ENCODE results near the gene TCF20.

TCF20 gene

DNA sequence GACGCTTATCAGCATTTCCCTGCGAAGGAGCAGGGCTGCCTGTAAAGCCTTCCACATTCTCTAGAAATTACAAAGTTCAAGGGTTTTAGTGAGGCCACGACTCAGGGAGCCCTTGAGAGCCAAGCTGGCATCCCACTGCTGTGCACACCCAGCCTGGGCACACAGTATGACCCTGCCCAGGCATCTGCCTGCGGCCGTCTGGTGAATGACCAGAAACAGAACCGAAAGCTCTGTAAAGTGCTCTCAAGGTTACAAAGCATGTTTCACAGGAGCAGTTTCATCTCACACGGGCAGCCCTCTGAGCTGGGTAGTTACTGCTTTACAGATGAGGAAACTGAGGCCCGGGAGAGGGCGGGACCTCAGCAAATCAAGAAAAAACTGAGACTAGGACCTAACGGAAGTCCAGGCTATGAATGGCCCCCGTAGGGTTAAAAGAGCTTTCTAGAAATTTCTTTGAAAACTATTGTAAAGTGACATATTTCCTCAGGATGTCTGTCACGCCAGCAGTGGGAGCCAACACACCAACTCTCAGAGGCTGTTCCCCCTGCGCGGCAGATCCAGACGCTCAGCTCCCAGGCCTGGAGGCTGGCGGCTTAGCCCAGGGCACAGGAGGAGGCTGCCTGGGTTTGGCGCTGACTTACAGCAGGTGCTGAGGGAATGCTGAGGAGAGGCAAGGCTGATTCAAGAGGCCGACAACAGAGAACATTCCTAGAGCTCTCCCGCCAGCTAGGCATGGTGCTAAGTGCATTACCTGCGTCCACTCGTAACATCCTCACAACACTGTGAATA lies 7.7 kb upstream of the TCF20 start (continued):
- no peak for TF ChIP-seq TSHZ2 (CRISPR knock-in tag; IDR thresholded peaks at IDR 0.05)

DNA sequence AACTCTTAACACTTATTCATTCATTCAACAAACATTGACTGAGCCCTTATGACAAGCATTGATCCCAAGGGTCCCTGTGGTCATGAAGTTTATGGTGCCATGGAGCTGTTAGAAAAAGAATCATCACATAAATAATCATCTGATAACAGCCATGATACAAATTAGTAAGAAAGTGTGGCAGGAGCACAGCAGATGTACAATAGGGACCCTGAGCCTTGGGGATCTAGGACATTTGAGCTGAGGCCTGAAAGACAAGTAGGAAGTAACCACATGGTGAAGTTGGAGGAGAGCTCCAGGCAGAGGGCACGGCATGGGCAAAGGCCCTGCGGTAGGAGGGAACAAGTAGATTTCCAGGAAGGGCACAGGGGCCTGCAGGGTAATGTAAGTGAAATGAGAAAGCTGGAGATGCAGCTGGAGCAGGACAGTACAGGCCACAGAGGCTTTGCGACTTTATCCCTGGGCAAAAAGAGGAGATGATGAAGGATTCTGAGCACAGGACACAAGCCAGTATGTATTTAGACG lies 6.8 kb upstream of the TCF20 start:
- no peak for ATAC-seq
- TF ChIP-seq GLIS3 (CRISPR knock-in tag; IDR thresholded peaks at IDR 0.05) (no peak), PPARA (CRISPR knock-in tag; IDR thresholded peaks at IDR 0.05; ENCODE audit: borderline replicate concordance) (no peak), TCF4 (CRISPR knock-in tag; IDR thresholded peaks at IDR 0.05; ENCODE audit: borderline replicate concordance) (no peak), ZC3H10 (CRISPR knock-in tag; IDR thresholded peaks at IDR 0.05) (no peak), TOX (CRISPR knock-in tag; IDR thresholded peaks at IDR 0.05; ENCODE audit: borderline replicate concordance) (no peak)
- TF ChIP-seq, protein P1, sequence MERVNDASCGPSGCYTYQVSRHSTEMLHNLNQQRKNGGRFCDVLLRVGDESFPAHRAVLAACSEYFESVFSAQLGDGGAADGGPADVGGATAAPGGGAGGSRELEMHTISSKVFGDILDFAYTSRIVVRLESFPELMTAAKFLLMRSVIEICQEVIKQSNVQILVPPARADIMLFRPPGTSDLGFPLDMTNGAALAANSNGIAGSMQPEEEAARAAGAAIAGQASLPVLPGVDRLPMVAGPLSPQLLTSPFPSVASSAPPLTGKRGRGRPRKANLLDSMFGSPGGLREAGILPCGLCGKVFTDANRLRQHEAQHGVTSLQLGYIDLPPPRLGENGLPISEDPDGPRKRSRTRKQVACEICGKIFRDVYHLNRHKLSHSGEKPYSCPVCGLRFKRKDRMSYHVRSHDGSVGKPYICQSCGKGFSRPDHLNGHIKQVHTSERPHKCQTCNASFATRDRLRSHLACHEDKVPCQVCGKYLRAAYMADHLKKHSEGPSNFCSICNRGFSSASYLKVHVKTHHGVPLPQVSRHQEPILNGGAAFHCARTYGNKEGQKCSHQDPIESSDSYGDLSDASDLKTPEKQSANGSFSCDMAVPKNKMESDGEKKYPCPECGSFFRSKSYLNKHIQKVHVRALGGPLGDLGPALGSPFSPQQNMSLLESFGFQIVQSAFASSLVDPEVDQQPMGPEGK (CRISPR knock-in tag; IDR thresholded peaks at IDR 0.05; ENCODE audit: borderline replicate concordance) = no peak

DNA sequence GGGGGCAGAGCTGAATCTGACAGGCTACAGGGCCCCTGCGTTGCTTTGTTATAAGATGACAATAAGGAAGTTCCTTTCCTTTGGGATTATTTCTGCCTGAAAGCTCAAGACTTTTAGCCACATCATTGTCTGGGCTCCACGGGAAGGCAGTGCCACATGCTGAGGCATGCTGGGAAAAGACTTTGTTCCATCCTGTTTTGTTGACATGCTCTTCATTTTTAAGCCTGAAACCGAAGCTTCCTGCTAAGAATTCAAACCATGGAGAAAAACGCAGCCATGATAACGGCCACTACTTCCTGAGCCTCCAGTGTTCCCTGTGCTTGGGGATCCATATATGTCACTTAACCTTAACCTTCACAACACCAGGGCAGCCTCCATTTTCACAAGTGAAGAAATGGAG lies 5.5 kb upstream of the TCF20 start:
- TF ChIP-seq, protein P2, sequence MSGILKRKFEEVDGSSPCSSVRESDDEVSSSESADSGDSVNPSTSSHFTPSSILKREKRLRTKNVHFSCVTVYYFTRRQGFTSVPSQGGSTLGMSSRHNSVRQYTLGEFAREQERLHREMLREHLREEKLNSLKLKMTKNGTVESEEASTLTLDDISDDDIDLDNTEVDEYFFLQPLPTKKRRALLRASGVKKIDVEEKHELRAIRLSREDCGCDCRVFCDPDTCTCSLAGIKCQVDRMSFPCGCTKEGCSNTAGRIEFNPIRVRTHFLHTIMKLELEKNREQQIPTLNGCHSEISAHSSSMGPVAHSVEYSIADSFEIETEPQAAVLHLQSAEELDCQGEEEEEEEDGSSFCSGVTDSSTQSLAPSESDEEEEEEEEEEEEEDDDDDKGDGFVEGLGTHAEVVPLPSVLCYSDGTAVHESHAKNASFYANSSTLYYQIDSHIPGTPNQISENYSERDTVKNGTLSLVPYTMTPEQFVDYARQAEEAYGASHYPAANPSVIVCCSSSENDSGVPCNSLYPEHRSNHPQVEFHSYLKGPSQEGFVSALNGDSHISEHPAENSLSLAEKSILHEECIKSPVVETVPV (CRISPR knock-in tag; IDR thresholded peaks at IDR 0.05) = no peak
- TF ChIP-seq ISL1 (CRISPR knock-in tag; IDR thresholded peaks at IDR 0.05) = no peak
- TF ChIP-seq TOX (CRISPR knock-in tag; IDR thresholded peaks at IDR 0.05; ENCODE audit: borderline replicate concordance) = no peak
- TF ChIP-seq GLIS3 (CRISPR knock-in tag; IDR thresholded peaks at IDR 0.05) = no peak
- TF ChIP-seq CSDC2 (CRISPR knock-in tag; IDR thresholded peaks at IDR 0.05) = no peak
- TF ChIP-seq ESRRG (CRISPR knock-in tag; IDR thresholded peaks at IDR 0.05) = no peak
- no peak for TF ChIP-seq BACH2 (CRISPR knock-in tag; IDR thresholded peaks at IDR 0.05; ENCODE audit: borderline replicate concordance)
- TF ChIP-seq, protein P1 (CRISPR knock-in tag; IDR thresholded peaks at IDR 0.05; ENCODE audit: borderline replicate concordance) = no peak
- no peak for TF ChIP-seq ARNTL (CRISPR knock-in tag; IDR thresholded peaks at IDR 0.05; ENCODE audit: borderline replicate concordance, low read depth)
- TF ChIP-seq OSR1 (CRISPR knock-in tag; IDR thresholded peaks at IDR 0.05) = no peak
- TF ChIP-seq ZFP30 (CRISPR knock-in tag; IDR thresholded peaks at IDR 0.05) = no peak
- no peak for TF ChIP-seq TSHZ2 (CRISPR knock-in tag; IDR thresholded peaks at IDR 0.05)
- TF ChIP-seq ZNF8 (CRISPR knock-in tag; IDR thresholded peaks at IDR 0.05) = no peak
- no peak for TF ChIP-seq PPARA (CRISPR knock-in tag; IDR thresholded peaks at IDR 0.05; ENCODE audit: borderline replicate concordance)

More for the DNA sequence above, 5.5 kb upstream of the TCF20 start:
- ATAC-seq = no peak
